Nephron (organoid): ENCODE results near the gene DAB1.
A peak's percentile ranks its signal among the peaks of the same experiment; 100 is the strongest.

Source experiments
- H3K27ac Mint-ChIP-seq, 3 experiments: 2 replicates each; pipeline ENCODE4 v1.8.0; 2020; ENCODE audit warnings: mixed read lengths in 3 of 3, mild to moderate bottlenecking in 2 of 3, moderate library complexity in 1 of 3
- H3K27me3 Mint-ChIP-seq: 2 replicates; pipeline ENCODE4 v1.8.0; 2021; ENCODE audit warnings: low read depth, mild to moderate bottlenecking, moderate library complexity, mixed read lengths
- H3K36me3 Mint-ChIP-seq: 2 replicates; pipeline ENCODE4 v1.8.0; 2020; ENCODE audit warnings: low read depth, mixed read lengths
- H3K4me1 Mint-ChIP-seq: 2 replicates; pipeline ENCODE4 v1.8.0; 2020; ENCODE audit warnings: mixed read lengths
- H3K4me3 Mint-ChIP-seq, 3 experiments: 2 replicates each; pipeline ENCODE4 v1.8.0; 2020; ENCODE audit warnings: mild to moderate bottlenecking in 3 of 3, mixed read lengths in 3 of 3, moderate library complexity in 2 of 3
- H3K9me3 Mint-ChIP-seq: 2 replicates; pipeline ENCODE4 v1.8.0; 2020; ENCODE audit warnings: mixed read lengths
- TF ChIP-seq, protein P1 (sequence below), 3 experiments: fragments of 200-600 bp; sonication (generic); IDR thresholded peaks; one replicate each; pipeline ENCODE4 v1.5.0; 2021; ENCODE audit warnings: antibody characterized with exemption in 3 of 3; ENCODE audit not compliant: unreplicated experiment in 3 of 3

DAB1 gene

DNA sequence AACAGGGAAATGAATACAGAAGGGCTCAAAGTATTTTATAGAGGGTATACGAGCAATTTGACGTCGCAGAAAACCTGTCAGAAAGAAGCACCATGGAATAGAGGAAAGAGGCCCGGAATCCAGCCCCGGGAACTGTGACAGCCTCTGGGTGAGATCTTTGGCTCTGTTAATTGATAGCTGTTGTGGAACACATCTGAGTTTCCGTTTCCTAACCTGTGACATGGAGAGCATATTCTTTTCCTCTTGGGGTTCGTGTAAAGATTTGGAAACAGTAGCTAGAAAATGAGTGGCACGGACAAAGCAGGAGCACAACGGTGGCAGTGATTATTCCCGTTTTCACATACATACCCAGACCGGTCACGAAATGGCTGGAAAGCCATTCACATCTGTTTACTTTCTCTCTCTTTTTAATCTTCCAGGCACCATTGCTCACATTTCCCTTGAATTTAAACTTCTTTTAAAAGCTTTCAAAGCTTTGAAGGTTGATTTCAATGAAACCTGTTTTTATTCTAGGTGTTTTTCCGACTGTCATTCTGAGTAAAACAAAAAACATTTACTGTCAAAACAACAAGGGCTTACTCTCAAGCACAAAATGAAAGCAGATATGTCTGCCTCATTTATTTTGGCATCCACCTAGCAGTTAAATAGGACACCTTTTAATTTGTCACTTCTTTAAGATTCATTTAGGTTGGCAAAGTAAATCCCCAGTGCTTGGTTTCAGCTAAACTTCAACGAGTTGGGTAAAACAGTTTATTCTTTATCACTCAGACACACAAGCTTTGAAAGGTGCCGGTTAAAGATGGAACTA is 431.3 kb downstream of the DAB1 start:
- Mint-ChIP-seq H3K27ac (no peak overlapping the region), H3K9me3 (no peaks in the 10 kb centered on the region), H3K27me3 (peaks cover 6% of the 10 kb centered on the region), H3K36me3 (no peaks in the 10 kb centered on the region), H3K4me3 (no peak overlapping the region), H3K4me1 (peaks cover 21% of the 10 kb centered on the region)
- TF ChIP-seq, protein P1, sequence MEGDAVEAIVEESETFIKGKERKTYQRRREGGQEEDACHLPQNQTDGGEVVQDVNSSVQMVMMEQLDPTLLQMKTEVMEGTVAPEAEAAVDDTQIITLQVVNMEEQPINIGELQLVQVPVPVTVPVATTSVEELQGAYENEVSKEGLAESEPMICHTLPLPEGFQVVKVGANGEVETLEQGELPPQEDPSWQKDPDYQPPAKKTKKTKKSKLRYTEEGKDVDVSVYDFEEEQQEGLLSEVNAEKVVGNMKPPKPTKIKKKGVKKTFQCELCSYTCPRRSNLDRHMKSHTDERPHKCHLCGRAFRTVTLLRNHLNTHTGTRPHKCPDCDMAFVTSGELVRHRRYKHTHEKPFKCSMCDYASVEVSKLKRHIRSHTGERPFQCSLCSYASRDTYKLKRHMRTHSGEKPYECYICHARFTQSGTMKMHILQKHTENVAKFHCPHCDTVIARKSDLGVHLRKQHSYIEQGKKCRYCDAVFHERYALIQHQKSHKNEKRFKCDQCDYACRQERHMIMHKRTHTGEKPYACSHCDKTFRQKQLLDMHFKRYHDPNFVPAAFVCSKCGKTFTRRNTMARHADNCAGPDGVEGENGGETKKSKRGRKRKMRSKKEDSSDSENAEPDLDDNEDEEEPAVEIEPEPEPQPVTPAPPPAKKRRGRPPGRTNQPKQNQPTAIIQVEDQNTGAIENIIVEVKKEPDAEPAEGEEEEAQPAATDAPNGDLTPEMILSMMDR (IDR thresholded peaks at IDR 0.05; ENCODE audit: unreplicated experiment in 3 of 3) = no peak

DNA sequence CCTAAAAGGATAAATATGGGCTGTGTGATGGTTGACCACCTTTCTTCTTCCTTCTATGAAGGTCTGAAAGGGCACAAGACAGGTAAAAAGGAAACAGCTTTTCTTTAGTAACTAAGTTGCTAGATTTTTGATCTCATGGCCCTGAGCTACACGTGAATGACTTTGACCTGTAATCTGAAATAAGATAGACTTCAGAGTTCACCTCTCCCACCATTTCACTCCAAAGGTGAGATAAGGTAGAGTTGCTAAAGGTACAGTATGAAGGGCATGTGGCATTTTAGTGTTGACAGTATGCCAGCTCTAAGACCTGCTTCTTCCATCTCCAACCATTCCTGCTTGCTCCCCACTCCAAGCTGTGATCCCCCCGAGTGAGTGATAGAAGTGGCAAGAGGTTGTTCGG is 432.3 kb downstream of the DAB1 start:
- Mint-ChIP-seq H3K4me3 (no peak overlapping the region), H3K4me1 (peaks cover 21% of the 10 kb centered on the region), H3K27ac (no peak overlapping the region), H3K27me3 (peaks cover 6% of the 10 kb centered on the region), H3K36me3 (no peaks in the 10 kb centered on the region), H3K9me3 (no peaks in the 10 kb centered on the region)
- TF ChIP-seq, protein P1 (IDR thresholded peaks at IDR 0.05; ENCODE audit: unreplicated experiment in 3 of 3) = no peak

DNA sequence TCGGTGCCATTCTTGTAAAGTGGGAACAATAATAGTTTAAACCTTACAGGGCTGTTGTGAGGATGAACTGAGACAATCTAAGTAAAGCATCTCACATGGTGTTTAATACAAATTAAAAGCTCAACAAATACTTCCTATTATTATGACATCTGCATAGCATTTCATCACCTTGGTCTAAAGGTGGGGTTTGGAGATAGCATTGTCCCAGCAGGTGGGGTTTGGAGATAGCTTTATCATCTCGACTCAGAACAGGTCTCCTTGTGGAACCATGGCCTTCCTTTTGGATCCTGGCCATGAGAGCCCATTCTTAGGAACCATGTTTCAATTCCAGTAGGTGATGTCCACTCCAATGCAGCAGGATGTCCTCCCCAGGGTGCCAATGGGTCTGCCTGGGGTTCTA is 437.5 kb downstream of the DAB1 start:
- Mint-ChIP-seq H3K9me3 (no peaks in the 10 kb centered on the region), H3K27me3 (no peaks in the 10 kb centered on the region), H3K4me3 (no peak overlapping the region), H3K27ac (peak overlapping the region in 1 of 3 experiments; percentile 59), H3K36me3 (no peaks in the 10 kb centered on the region), H3K4me1 (no peaks in the 10 kb centered on the region)
- TF ChIP-seq, protein P1 (IDR thresholded peaks at IDR 0.05; ENCODE audit: unreplicated experiment in 3 of 3) = no peak

DNA sequence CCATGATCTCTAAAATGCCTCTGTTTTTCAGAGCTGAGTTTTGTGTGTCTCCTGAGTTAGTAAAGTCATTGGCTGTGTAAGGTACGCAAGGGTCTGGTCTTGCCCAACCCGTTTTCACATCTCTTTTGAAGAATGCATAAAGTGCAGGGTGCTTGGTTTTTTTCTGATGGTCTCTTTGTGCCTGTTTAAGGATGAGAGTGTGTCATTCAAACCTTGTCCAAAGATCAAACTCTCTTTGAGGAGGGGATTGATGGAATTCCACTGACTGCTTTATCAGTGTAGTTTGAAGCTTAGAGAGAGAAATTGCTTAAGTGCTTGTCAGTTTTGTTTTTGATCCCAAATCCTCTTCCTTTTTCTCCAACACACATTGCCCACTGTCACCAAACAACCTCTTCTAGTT is 438.0 kb downstream of the DAB1 start:
- Mint-ChIP-seq H3K4me1 (no peaks in the 10 kb centered on the region), H3K4me3 (no peak overlapping the region), H3K36me3 (no peaks in the 10 kb centered on the region), H3K27me3 (no peaks in the 10 kb centered on the region), H3K9me3 (no peaks in the 10 kb centered on the region), H3K27ac (peak overlapping the region in 1 of 3 experiments; percentile 59)
- TF ChIP-seq, protein P1 (IDR thresholded peaks at IDR 0.05; ENCODE audit: unreplicated experiment in 3 of 3) = no peak

DNA sequence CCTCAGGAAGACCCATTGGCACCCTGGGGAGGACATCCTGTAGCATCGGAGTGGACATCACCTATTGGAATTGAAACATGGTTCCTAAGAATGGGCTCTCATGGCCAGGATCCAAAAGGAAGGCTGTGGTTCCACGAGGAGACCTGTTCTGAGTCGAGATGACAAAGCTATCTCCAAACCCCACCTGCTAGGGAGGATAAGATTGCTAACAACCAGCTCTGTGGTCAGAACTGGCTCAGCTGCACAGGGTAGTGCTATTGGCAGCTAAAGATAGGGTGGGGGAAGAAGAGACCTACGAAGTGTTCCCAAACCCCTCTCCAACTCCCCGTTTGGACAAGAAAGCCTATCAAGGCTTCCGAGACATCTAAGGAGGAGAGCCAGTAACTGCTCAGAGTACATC is 440.4 kb downstream of the DAB1 start:
- Mint-ChIP-seq H3K36me3 (no peaks in the 10 kb centered on the region), H3K27ac (no peak overlapping the region), H3K27me3 (peaks cover 9% of the 10 kb centered on the region), H3K4me3 (no peak overlapping the region), H3K4me1 (no peaks in the 10 kb centered on the region), H3K9me3 (no peaks in the 10 kb centered on the region)
- TF ChIP-seq, protein P1 (IDR thresholded peaks at IDR 0.05; ENCODE audit: unreplicated experiment in 3 of 3) = no peak
